ENCODE data around the gene CYB5R3. TPM values are rescaled to one million over a fixed set of nuclear protein-coding genes. Genes with fewer than 3 reads are reported as not detected.

Gene CYB5R3
- total and polyA plus RNA-seq, 4 experiments from 2014 or later = 42.7 to 91.1 (median 44.8) TPM

- no peaks in the 10 kb centered on the region for H3K27me3 Mint-ChIP-seq
- Histone ChIP-seq H3K4me3 (ENCODE audit: low read length in 2 of 2) (peak overlapping the region; percentile 19 to 84), H3K4me1 (ENCODE audit: insufficient read depth, low read length) (peaks cover 47% of the 10 kb centered on the region), H3K36me3 (ENCODE audit: insufficient read depth, low read length) (no peaks in the 10 kb centered on the region), H3K27me3 (ENCODE audit: insufficient read depth, low read length) (no peaks in the 10 kb centered on the region), H3K27ac (ENCODE audit: low read depth, low read length) (peak overlapping the region; percentile 90), H3K9me3 (ENCODE audit: control insufficient read depth in 1 of 2, low read length in 2 of 2) (no peaks in the 10 kb centered on the region)
- H3K4me3 Mint-ChIP-seq = peak overlapping the region; percentile 81 to 98 (median 96)
- ChIA-PET CTCF (ENCODE audit: partially characterized antibody) (no interaction called here), POLR2A (ENCODE audit: partially characterized antibody) (interaction anchor here (0.5 to 3.9 kb wide), 26 partner anchors 8 to 1167 kb away, joined by 3 to 59 read pairs (median 5); partner anchors contain the start of genes ARFGAP3, CYB5R3, NDUFA6 and SREBF2)
- H3K4me1 Mint-ChIP-seq = peaks cover 31 to 63% (median 41%) of the 10 kb centered on the region in 4 donors
- H3K36me3 Mint-ChIP-seq = peaks cover 6 to 33% of the 10 kb centered on the region in 2 donors
- peaks cover 0 to 5% (median 0%) of the 10 kb centered on the region in 8 donors for H3K9me3 Mint-ChIP-seq
- intact Hi-C loops (cut with micrococcal nuclease) = loop anchor here (1.0 to 10.0 kb wide), 4 partner anchors 34 to 540 kb away; partner anchors contain the start of genes CYB5R3, NAGA, PACSIN2 and PHETA2
- H3K27ac Mint-ChIP-seq = peak overlapping the region; percentile 99 to 100 (median 100)
- peak; percentile 90 to 94 (median 91) for DNase-seq
These were observed 33.9 kb downstream of the CYB5R3 start for GRCh38 chr22:42615092-42615859.

GRCh38 chr22:42614312-42615091, 34.7 kb downstream of the CYB5R3 start, which contains the start of gene POLDIP3:
Gene POLDIP3 (minus strand): TSS chr22:42614883. CDS start chr22:42614857, 26 bp downstream.
- Histone ChIP-seq H3K27me3 (ENCODE audit: insufficient read depth, low read length) (no peaks in the 10 kb centered on the region), H3K9me3 (ENCODE audit: control insufficient read depth in 1 of 2, low read length in 2 of 2) (no peaks in the 10 kb centered on the region), H3K4me1 (ENCODE audit: insufficient read depth, low read length) (peaks cover 54% of the 10 kb centered on the region), H3K36me3 (ENCODE audit: insufficient read depth, low read length) (no peaks in the 10 kb centered on the region), H3K4me3 (ENCODE audit: low read length in 2 of 2) (peak within 1 kb of the TSS; percentile 74 to 84), H3K27ac (ENCODE audit: low read depth, low read length) (peak within 1 kb of the TSS; percentile 90)
- peak within 1 kb of the TSS; percentile 99 to 100 (median 100) for H3K27ac Mint-ChIP-seq
- intact Hi-C loops (cut with micrococcal nuclease) = loop anchor here (1.0 to 10.0 kb wide), 5 partner anchors 32 to 540 kb away; partner anchors contain the start of genes CYB5R3, NAGA, PACSIN2 and PHETA2
- peaks cover 0 to 5% (median 0%) of the 10 kb centered on the region in 8 donors for H3K9me3 Mint-ChIP-seq
- H3K4me3 Mint-ChIP-seq = peak within 1 kb of the TSS; percentile 88 to 98 (median 96)
- peaks cover 35 to 70% (median 47%) of the 10 kb centered on the region in 4 donors for H3K4me1 Mint-ChIP-seq
- DNase-seq = peak; percentile 99
- H3K36me3 Mint-ChIP-seq = peaks cover 8 to 39% of the 10 kb centered on the region in 2 donors
- CTCF ChIA-PET (ENCODE audit: partially characterized antibody) = no interaction called here
- no peaks in the 10 kb centered on the region for H3K27me3 Mint-ChIP-seq
- POLR2A ChIA-PET (ENCODE audit: partially characterized antibody) = interaction anchor here (0.6 to 3.9 kb wide), 26 partner anchors 8 to 917 kb away, joined by 3 to 59 read pairs (median 5); partner anchors contain the start of genes ARFGAP3, CYB5R3, NDUFA6 and SREBF2

DNA sequence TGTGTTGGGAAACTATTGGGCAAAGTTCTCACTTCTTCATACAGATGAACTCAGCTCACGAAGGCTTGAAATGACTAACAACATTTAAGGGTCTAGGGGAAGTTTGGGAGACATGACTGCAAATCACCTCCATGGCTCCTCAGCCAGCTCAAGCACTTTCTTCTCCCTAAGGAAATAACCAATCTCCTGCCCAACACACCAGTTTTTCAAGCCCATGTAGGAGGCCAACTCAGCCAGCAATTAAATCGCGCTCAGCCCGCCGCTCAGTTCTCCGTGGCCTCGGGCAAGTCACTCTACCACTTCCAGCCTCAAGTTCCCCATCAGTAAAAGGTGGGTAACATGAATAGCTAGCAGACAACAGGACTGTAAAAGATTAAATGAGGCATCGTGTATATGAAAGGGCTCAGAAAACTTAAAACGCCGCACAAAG, 35.3 kb downstream of the CYB5R3 start:
- Mint-ChIP-seq H3K27ac (peak overlapping the region; percentile 93 to 100 (median 97)), H3K4me1 (peaks cover 37 to 74% (median 50%) of the 10 kb centered on the region in 4 donors), H3K27me3 (no peaks in the 10 kb centered on the region), H3K9me3 (peaks cover 0 to 5% (median 0%) of the 10 kb centered on the region in 8 donors), H3K36me3 (peaks cover 8 to 41% of the 10 kb centered on the region in 2 donors), H3K4me3 (peak overlapping the region; percentile 88 to 97 (median 92))
- DNase-seq = no peak
- Histone ChIP-seq H3K4me3 (ENCODE audit: low read length in 2 of 2) (peak overlapping the region; percentile 74 to 84), H3K9me3 (ENCODE audit: control insufficient read depth in 1 of 2, low read length in 2 of 2) (no peaks in the 10 kb centered on the region), H3K27ac (ENCODE audit: low read depth, low read length) (peak overlapping the region; percentile 90), H3K27me3 (ENCODE audit: insufficient read depth, low read length) (no peaks in the 10 kb centered on the region), H3K36me3 (ENCODE audit: insufficient read depth, low read length) (peaks cover 4% of the 10 kb centered on the region), H3K4me1 (ENCODE audit: insufficient read depth, low read length) (peaks cover 61% of the 10 kb centered on the region)
- intact Hi-C loops (cut with micrococcal nuclease) = loop anchor here (1.0 to 10.0 kb wide), 4 partner anchors 32 to 539 kb away; partner anchors contain the start of genes NAGA, PACSIN2, PHETA2 and SMDT1
- CTCF ChIA-PET (ENCODE audit: partially characterized antibody) = no interaction called here
- POLR2A ChIA-PET (ENCODE audit: partially characterized antibody) = interaction anchor here (0.9 to 3.9 kb wide), 19 partner anchors 8 to 917 kb away, joined by 3 to 59 read pairs (median 7); partner anchors contain the start of genes ARFGAP3 and CYB5R3

DNA sequence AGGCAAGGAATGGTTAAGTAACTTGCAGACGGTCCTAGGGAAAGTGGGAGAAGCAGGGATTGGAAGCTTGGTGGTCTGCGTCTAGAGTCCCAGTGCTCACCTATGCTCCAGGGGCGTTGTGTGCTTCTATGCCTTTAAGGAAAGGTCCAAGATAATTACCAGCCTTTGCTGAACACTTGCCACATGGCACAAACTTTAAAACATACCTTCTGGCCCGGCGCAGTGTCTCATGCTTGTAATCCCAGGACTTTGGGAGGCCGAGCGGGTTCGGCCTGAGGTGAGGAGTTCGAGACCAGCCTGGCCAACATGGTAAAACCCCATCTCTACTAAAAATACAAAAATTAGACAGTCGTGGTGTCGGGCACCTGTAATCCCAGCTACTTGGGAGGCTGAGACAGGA, 36.9 kb downstream of the CYB5R3 start:
- ChIA-PET POLR2A (ENCODE audit: partially characterized antibody) (no interaction called here), CTCF (ENCODE audit: partially characterized antibody) (interaction anchor here (1.2 kb wide), 1 partner anchor 31 kb away, joined by 3 read pairs; no protein-coding TSS in a partner anchor)
- intact Hi-C loops (cut with micrococcal nuclease) = loop anchor here (10.0 kb wide), 3 partner anchors 402 to 538 kb away; partner anchors contain the start of genes NAGA, PACSIN2, PHETA2 and SMDT1
- peaks cover 39 to 74% (median 55%) of the 10 kb centered on the region in 4 donors for H3K4me1 Mint-ChIP-seq
- H3K4me3 Mint-ChIP-seq = peak overlapping the region in 7 of 8 donors; percentile 17 to 86 (median 55)
- no peak for DNase-seq
- H3K36me3 Mint-ChIP-seq = peaks cover 8 to 46% of the 10 kb centered on the region in 2 donors
- H3K4me1 ChIP-seq (ENCODE audit: insufficient read depth, low read length) = peaks cover 65% of the 10 kb centered on the region
- no peak overlapping the region for H3K4me3 ChIP-seq (ENCODE audit: low read length in 2 of 2)
- no peaks in the 10 kb centered on the region for H3K27me3 ChIP-seq (ENCODE audit: insufficient read depth, low read length)
- no peak overlapping the region for H3K27ac ChIP-seq (ENCODE audit: low read depth, low read length)
- H3K27ac Mint-ChIP-seq = peak overlapping the region in 4 of 7 donors; percentile 57 to 100 (median 78)
- H3K9me3 Mint-ChIP-seq = peaks cover 0 to 5% (median 0%) of the 10 kb centered on the region in 8 donors
- H3K9me3 ChIP-seq (ENCODE audit: control insufficient read depth in 1 of 2, low read length in 2 of 2) = no peaks in the 10 kb centered on the region
- H3K36me3 ChIP-seq (ENCODE audit: insufficient read depth, low read length) = peaks cover 9% of the 10 kb centered on the region
- no peaks in the 10 kb centered on the region for H3K27me3 Mint-ChIP-seq

DNA sequence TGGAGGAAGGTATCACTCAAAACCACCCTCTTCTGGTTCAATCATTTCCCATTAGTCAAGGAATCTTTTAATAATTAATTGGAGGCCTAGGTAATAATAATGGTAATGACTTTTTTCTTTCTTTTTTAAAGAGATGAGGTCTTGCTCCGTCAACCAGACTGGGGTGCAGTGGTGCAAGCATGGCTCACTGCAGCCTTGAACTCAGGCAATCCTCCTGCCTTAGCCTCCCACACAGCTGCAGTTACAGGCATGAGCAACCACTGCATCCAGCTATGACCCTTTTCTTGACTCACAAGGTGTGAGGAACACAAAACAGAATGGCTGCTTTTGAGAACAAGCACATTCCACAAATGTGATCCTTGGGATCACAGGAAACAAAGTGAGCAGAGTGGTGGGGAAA, 38.1 kb downstream of the CYB5R3 start:
- POLR2A ChIA-PET (ENCODE audit: partially characterized antibody) = no interaction called here
- Histone ChIP-seq H3K27me3 (ENCODE audit: insufficient read depth, low read length) (no peaks in the 10 kb centered on the region), H3K4me1 (ENCODE audit: insufficient read depth, low read length) (peaks cover 65% of the 10 kb centered on the region), H3K9me3 (ENCODE audit: control insufficient read depth in 1 of 2, low read length in 2 of 2) (no peaks in the 10 kb centered on the region), H3K4me3 (ENCODE audit: low read length in 2 of 2) (no peak overlapping the region), H3K27ac (ENCODE audit: low read depth, low read length) (no peak overlapping the region), H3K36me3 (ENCODE audit: insufficient read depth, low read length) (peaks cover 9% of the 10 kb centered on the region)
- CTCF ChIA-PET (ENCODE audit: partially characterized antibody) = interaction anchor here (1.2 kb wide), 1 partner anchor 30 kb away, joined by 3 read pairs; no protein-coding TSS in a partner anchor
- no peak for DNase-seq
- Mint-ChIP-seq H3K4me1 (peaks cover 41 to 82% (median 61%) of the 10 kb centered on the region in 4 donors), H3K4me3 (peak overlapping the region in 4 of 8 donors; percentile 8 to 55 (median 38)), H3K27ac (peak overlapping the region in 1 of 7 donors; percentile 72), H3K36me3 (peaks cover 14 to 49% of the 10 kb centered on the region in 2 donors), H3K27me3 (no peaks in the 10 kb centered on the region), H3K9me3 (peaks cover 0 to 5% (median 0%) of the 10 kb centered on the region in 8 donors)
- intact Hi-C loops (cut with micrococcal nuclease) = loop anchor here (10.0 kb wide), 3 partner anchors 404 to 536 kb away; partner anchors contain the start of genes NAGA, PACSIN2, PHETA2 and SMDT1

- peaks cover 58% of the 10 kb centered on the region for H3K4me1 ChIP-seq (ENCODE audit: insufficient read depth, low read length)
- intact Hi-C loops (cut with micrococcal nuclease) = loop anchor here (10.0 kb wide), 3 partner anchors 405 to 535 kb away; partner anchors contain the start of genes NAGA, PACSIN2, PHETA2 and SMDT1
- H3K4me1 Mint-ChIP-seq = peaks cover 36 to 82% (median 61%) of the 10 kb centered on the region in 4 donors
These were observed 39.0 kb downstream of the CYB5R3 start for GRCh38 chr22:42610186-42610585.

More at GRCh38 chr22:42610186-42610585, 39.0 kb downstream of the CYB5R3 start:
- Mint-ChIP-seq H3K27me3 (no peaks in the 10 kb centered on the region), H3K27ac (peak overlapping the region in 5 of 7 donors; percentile 7 to 81 (median 40)), H3K4me3 (peak overlapping the region in 2 of 8 donors; percentile 38 to 43), H3K36me3 (peaks cover 20 to 54% of the 10 kb centered on the region in 2 donors), H3K9me3 (peaks cover 0 to 5% (median 0%) of the 10 kb centered on the region in 8 donors)
- DNase-seq = no peak
- ChIA-PET CTCF (ENCODE audit: partially characterized antibody) (no interaction called here), POLR2A (ENCODE audit: partially characterized antibody) (interaction anchor here (0.5 to 2.2 kb wide), 4 partner anchors 14 to 670 kb away, joined by 3 to 6 read pairs (median 4); no protein-coding TSS in a partner anchor)
- no peaks in the 10 kb centered on the region for H3K9me3 ChIP-seq (ENCODE audit: control insufficient read depth in 1 of 2, low read length in 2 of 2)
- no peaks in the 10 kb centered on the region for H3K27me3 ChIP-seq (ENCODE audit: insufficient read depth, low read length)
- H3K36me3 ChIP-seq (ENCODE audit: insufficient read depth, low read length) = peaks cover 9% of the 10 kb centered on the region
- H3K27ac ChIP-seq (ENCODE audit: low read depth, low read length) = no peak overlapping the region
- H3K4me3 ChIP-seq (ENCODE audit: low read length in 2 of 2) = no peak overlapping the region
